ENCODE data around the gene SNX17. TPM values are rescaled to one million over a fixed set of nuclear protein-coding genes. Genes with fewer than 3 reads are reported as not detected.

The SNX17 gene
- total and polyA plus RNA-seq, 2 of the 13 experiments (the other 11 are each of a cell fraction or from before 2014, with no cell fraction given), result 75.0 to 109 TPM

DNA sequence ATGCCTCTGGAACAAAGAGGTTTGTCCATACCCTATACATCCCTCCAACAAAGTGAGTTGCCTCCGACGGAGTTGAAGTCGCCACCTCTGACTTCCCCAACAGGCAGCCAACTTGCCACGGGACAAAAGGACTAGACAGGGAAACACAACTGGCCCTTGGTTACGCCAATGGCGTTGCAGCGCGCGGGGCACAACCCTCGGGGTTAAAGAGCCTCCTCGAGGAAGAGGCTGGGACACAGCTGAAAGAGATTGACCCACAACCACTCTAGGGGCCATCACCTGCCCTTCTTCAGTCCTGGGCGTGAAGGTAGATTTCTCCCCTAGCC is 14.4 kb upstream of the SNX17 start (continued):
- TF ChIP-seq, protein P1, sequence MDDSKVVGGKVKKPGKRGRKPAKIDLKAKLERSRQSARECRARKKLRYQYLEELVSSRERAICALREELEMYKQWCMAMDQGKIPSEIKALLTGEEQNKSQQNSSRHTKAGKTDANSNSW (CRISPR knock-in tag; IDR thresholded peaks at IDR 0.05; ENCODE audit: borderline replicate concordance), result 0 out of 2 replicates have a peak, but pooled peaks have one; percentile 13
- TF ChIP-seq, protein P2, sequence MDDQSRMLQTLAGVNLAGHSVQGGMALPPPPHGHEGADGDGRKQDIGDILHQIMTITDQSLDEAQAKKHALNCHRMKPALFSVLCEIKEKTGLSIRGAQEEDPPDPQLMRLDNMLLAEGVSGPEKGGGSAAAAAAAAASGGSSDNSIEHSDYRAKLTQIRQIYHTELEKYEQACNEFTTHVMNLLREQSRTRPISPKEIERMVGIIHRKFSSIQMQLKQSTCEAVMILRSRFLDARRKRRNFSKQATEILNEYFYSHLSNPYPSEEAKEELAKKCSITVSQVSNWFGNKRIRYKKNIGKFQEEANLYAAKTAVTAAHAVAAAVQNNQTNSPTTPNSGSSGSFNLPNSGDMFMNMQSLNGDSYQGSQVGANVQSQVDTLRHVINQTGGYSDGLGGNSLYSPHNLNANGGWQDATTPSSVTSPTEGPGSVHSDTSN (CRISPR knock-in tag; IDR thresholded peaks at IDR 0.05; ENCODE audit: borderline replicate concordance), result no peak
- TF ChIP-seq, protein P3, sequence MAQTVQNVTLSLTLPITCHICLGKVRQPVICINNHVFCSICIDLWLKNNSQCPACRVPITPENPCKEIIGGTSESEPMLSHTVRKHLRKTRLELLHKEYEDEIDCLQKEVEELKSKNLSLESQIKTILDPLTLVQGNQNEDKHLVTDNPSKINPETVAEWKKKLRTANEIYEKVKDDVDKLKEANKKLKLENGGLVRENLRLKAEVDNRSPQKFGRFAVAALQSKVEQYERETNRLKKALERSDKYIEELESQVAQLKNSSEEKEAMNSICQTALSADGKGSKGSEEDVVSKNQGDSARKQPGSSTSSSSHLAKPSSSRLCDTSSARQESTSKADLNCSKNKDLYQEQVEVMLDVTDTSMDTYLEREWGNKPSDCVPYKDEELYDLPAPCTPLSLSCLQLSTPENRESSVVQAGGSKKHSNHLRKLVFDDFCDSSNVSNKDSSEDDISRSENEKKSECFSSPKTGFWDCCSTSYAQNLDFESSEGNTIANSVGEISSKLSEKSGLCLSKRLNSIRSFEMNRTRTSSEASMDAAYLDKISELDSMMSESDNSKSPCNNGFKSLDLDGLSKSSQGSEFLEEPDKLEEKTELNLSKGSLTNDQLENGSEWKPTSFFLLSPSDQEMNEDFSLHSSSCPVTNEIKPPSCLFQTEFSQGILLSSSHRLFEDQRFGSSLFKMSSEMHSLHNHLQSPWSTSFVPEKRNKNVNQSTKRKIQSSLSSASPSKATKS (CRISPR knock-in tag; IDR thresholded peaks at IDR 0.05), result 0 out of 2 replicates have a peak, but pooled peaks have one; percentile 14
- TF ChIP-seq, protein P4, sequence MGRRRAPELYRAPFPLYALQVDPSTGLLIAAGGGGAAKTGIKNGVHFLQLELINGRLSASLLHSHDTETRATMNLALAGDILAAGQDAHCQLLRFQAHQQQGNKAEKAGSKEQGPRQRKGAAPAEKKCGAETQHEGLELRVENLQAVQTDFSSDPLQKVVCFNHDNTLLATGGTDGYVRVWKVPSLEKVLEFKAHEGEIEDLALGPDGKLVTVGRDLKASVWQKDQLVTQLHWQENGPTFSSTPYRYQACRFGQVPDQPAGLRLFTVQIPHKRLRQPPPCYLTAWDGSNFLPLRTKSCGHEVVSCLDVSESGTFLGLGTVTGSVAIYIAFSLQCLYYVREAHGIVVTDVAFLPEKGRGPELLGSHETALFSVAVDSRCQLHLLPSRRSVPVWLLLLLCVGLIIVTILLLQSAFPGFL (CRISPR knock-in tag; IDR thresholded peaks at IDR 0.05), result peak; percentile 17; the same call in 1 of the 2 replicates
- TF ChIP-seq, protein P5, sequence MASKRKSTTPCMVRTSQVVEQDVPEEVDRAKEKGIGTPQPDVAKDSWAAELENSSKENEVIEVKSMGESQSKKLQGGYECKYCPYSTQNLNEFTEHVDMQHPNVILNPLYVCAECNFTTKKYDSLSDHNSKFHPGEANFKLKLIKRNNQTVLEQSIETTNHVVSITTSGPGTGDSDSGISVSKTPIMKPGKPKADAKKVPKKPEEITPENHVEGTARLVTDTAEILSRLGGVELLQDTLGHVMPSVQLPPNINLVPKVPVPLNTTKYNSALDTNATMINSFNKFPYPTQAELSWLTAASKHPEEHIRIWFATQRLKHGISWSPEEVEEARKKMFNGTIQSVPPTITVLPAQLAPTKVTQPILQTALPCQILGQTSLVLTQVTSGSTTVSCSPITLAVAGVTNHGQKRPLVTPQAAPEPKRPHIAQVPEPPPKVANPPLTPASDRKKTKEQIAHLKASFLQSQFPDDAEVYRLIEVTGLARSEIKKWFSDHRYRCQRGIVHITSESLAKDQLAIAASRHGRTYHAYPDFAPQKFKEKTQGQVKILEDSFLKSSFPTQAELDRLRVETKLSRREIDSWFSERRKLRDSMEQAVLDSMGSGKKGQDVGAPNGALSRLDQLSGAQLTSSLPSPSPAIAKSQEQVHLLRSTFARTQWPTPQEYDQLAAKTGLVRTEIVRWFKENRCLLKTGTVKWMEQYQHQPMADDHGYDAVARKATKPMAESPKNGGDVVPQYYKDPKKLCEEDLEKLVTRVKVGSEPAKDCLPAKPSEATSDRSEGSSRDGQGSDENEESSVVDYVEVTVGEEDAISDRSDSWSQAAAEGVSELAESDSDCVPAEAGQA (IDR thresholded peaks at IDR 0.05; ENCODE audit: low read depth), result no peak
- TF ChIP-seq, protein P5 (CRISPR knock-in tag; IDR thresholded peaks at IDR 0.05; ENCODE audit: borderline replicate concordance), result 0 out of 2 replicates have a peak, but pooled peaks have one; percentile 51
- TF ChIP-seq POLR2A (IDR thresholded peaks at IDR 0.05; ENCODE audit: insufficient read depth in 1 of 2, low read depth in 2 of 2, low read length in 2 of 2) (peak in 1 of 2 experiments; percentile 90; a peak in 3 of 4 replicates), RELA (CRISPR knock-in tag; IDR thresholded peaks at IDR 0.05) (no peak), SIN3B (IDR thresholded peaks at IDR 0.05; ENCODE audit: low read length) (0 out of 2 replicates have a peak, but pooled peaks have one; percentile 66), KLF15 (CRISPR knock-in tag; IDR thresholded peaks at IDR 0.05; ENCODE audit: borderline replicate concordance) (0 out of 2 replicates have a peak, but pooled peaks have one; percentile 83), ZNF326 (CRISPR knock-in tag; IDR thresholded peaks at IDR 0.05; ENCODE audit: borderline replicate concordance) (no peak), ZNF44 (CRISPR knock-in tag; IDR thresholded peaks at IDR 0.05) (peak; percentile 82; the same call in 1 of the 2 replicates), PHF5A (CRISPR knock-in tag; IDR thresholded peaks at IDR 0.05; ENCODE audit: low read depth, unreplicated experiment) (peak; percentile 26), STAT5B (CRISPR knock-in tag; IDR thresholded peaks at IDR 0.05) (no peak)
- TF ChIP-seq, protein P6, sequence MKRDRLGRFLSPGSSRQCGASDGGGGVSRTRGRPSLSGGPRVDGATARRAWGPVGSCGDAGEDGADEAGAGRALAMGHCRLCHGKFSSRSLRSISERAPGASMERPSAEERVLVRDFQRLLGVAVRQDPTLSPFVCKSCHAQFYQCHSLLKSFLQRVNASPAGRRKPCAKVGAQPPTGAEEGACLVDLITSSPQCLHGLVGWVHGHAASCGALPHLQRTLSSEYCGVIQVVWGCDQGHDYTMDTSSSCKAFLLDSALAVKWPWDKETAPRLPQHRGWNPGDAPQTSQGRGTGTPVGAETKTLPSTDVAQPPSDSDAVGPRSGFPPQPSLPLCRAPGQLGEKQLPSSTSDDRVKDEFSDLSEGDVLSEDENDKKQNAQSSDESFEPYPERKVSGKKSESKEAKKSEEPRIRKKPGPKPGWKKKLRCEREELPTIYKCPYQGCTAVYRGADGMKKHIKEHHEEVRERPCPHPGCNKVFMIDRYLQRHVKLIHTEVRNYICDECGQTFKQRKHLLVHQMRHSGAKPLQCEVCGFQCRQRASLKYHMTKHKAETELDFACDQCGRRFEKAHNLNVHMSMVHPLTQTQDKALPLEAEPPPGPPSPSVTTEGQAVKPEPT (CRISPR knock-in tag; IDR thresholded peaks at IDR 0.05; ENCODE audit: low read depth), result no peak; the same call in 1 of the 2 replicates

Data from HepG2 (cell line).